K562 (cell line): Measurements from ENCODE around the gene GABBR1. TPM values are rescaled to one million over a fixed set of nuclear protein-coding genes. Genes with fewer than 3 reads are reported as not detected.

Experiments used
- ATAC-seq: fragments of 200-7000 bp; cut with Tn5 transposase; 3 replicates; pipeline ENCODE4 v1.9.1; 2020; ENCODE audit warnings: moderate library complexity
- BruUV-seq: library from RNA; stranded (reverse); fragments of 400-500 nt; replicated peaks from 2 replicates; lab custom pipeline; 2021; lab: Mats Ljungman, UMichigan
- CTCF ChIA-PET: fragments of 300-600 bp; formaldehyde crosslinking; extraction: SDS; loops from one replicate; lab custom pipeline; 2021; ENCODE audit warnings: low intra/inter-chr PET ratio; lab: Yijun Ruan, JAX
- POLR2A ChIA-PET: fragments of 300-600, 350-650 bp; sonication (Branson Sonifier 250); formaldehyde crosslinking; extraction: SDS; loops from one replicate; lab custom pipeline; 2021; ENCODE audit warnings: antibody characterized with exemption, inconsistent platforms; lab: Yijun Ruan, JAX
- DNase-seq, 4 experiments: peaks; one replicate each; pipeline versions ENCODE4 v3.0.0 to v3.0.0-alpha.2; 2011 to 2018; ENCODE audit warnings: low spot score in 3 of 4, mixed read lengths in 3 of 4; ENCODE audit errors: extremely low read depth in 1 of 4
- FAIRE-seq: peaks from 2 replicates; lab custom pipeline; 2011; peaks lifted over from hg19 to GRCh38; lab: Jason Lieb, UNC
- H2AFZ ChIP-seq: 2 replicates; pipeline ENCODE4 v1.6.0; 2011; ENCODE audit warnings: low read depth, low read length, control low read depth, inconsistent platforms
- H3K27ac ChIP-seq: fragments of 200-600 bp; 3 replicates; pipeline ENCODE4 v1.8.0; 2011; ENCODE audit warnings: low read depth, mild to moderate bottlenecking, control low read depth, inconsistent platforms, low read length, moderate library complexity, mixed read lengths; ENCODE audit errors: extremely low read depth
- H3K27me3 ChIP-seq, 2 experiments: fragments of 300-600 bp in 1 of 2; 2 replicates in 1 of 2; 3 replicates in 1 of 2; pipeline versions ENCODE4 v1.6.0 to v1.8.0; 2011; ENCODE audit warnings: inconsistent platforms in 2 of 2, low read length in 2 of 2, mild to moderate bottlenecking in 1 of 2, mixed read lengths in 1 of 2, moderate library complexity in 1 of 2; ENCODE audit not compliant: control insufficient read depth in 2 of 2, insufficient read depth in 2 of 2
- H3K36me3 ChIP-seq: fragments of 300-600 bp; 3 replicates; pipeline ENCODE4 v1.8.0; 2011; ENCODE audit warnings: mild to moderate bottlenecking, low read length, inconsistent platforms; ENCODE audit not compliant: control insufficient read depth, insufficient read depth
- H3K4me1 ChIP-seq, 2 experiments: fragments of 200-600 bp in 1 of 2; replicated peaks in 1 of 2; 2 replicates in 1 of 2; 3 replicates in 1 of 2; pipeline versions ENCODE4 v1.5.1 to v1.8.0; 2011; ENCODE audit warnings: inconsistent platforms in 2 of 2, low read length in 2 of 2, mild to moderate bottlenecking in 1 of 2, mixed read lengths in 1 of 2, moderate library complexity in 1 of 2; ENCODE audit not compliant: control insufficient read depth in 2 of 2, insufficient read depth in 2 of 2
- H3K4me2 ChIP-seq: 2 replicates; pipeline ENCODE4 v1.6.1; 2011; ENCODE audit warnings: low read length, control low read depth, inconsistent platforms, mixed read lengths; ENCODE audit not compliant: insufficient read depth
- H3K4me3 ChIP-seq: fragments of 200-600 bp; sonication (generic), shearing (Covaris generic); 2 replicates; pipeline ENCODE4 v1.5.1; 2016; ENCODE audit warnings: control low read depth, inconsistent platforms
- H3K79me2 ChIP-seq: fragments of 200-600 bp; 3 replicates; pipeline ENCODE4 v1.8.0; 2011; ENCODE audit warnings: low read length, inconsistent platforms; ENCODE audit not compliant: control insufficient read depth, insufficient read depth
- H3K9ac ChIP-seq, 2 experiments: 2 replicates each; pipeline versions ENCODE4 v1.6.0 to v1.6.1; 2011; ENCODE audit warnings: low read depth in 2 of 2, low read length in 2 of 2, control low read depth in 1 of 2, inconsistent platforms in 1 of 2, mild to moderate bottlenecking in 1 of 2, mixed read lengths in 1 of 2; ENCODE audit not compliant: insufficient read depth in 1 of 2
- H3K9me1 ChIP-seq: one replicate; pipeline ENCODE4 v1.6.0; 2011; ENCODE audit warnings: inconsistent platforms, mild to moderate bottlenecking, low read length, moderate library complexity; ENCODE audit not compliant: control insufficient read depth, insufficient read depth
- H3K9me3 ChIP-seq: replicated peaks from 2 replicates; pipeline ENCODE4 v1.5.1; 2011; ENCODE audit warnings: low read depth, low read length, inconsistent platforms; ENCODE audit not compliant: control insufficient read depth, insufficient read depth
- H4K20me1 ChIP-seq: replicated peaks from 2 replicates; pipeline ENCODE4 v1.6.1; 2011; ENCODE audit warnings: low read length, inconsistent platforms, mixed read lengths; ENCODE audit not compliant: control insufficient read depth, insufficient read depth
- BHLHE40 ChIP-seq: IDR thresholded peaks from 2 replicates; pipeline ENCODE4 v1.6.1; 2011; ENCODE audit warnings: low read length, improper control_type of control experiment
- MAFG ChIP-seq: fragments of 450-650 bp; conservative IDR thresholded peaks from 2 replicates; pipeline ENCODE4 v1.6.1; 2016; ENCODE audit warnings: missing genetic modification characterization, missing compliant biosample characterization
- MEIS2 ChIP-seq: fragments of 450-650 bp; IDR thresholded peaks from 2 replicates; pipeline ENCODE4 v1.6.1; 2014; ENCODE audit warnings: mild to moderate bottlenecking; ENCODE audit not compliant: partially characterized antibody
- PRPF4 ChIP-seq: fragments of 200-400 bp; formaldehyde crosslinking; IDR thresholded peaks from one replicate; pipeline ENCODE4 v1.6.1; 2017; ENCODE audit warnings: low read length, low read depth, mild to moderate bottlenecking; ENCODE audit not compliant: insufficient read depth, poor library complexity, severe bottlenecking
- RAD21 ChIP-seq, 2 experiments: fragments of 250-450 bp in 1 of 2; fragments of 450-650 bp in 1 of 2; sonication (Bioruptor Pico) in 1 of 2; formaldehyde crosslinking in 1 of 2; IDR thresholded peaks in 1 of 2; conservative IDR thresholded peaks in 1 of 2; 2 replicates each; pipeline versions ENCODE4 v1.4.0 to v1.8.0; 2020 to 2022; ENCODE audit warnings: mild to moderate bottlenecking in 2 of 2, moderate library complexity in 1 of 2
- SMC3 ChIP-seq: conservative IDR thresholded peaks from 2 replicates; pipeline ENCODE4 v1.6.1; 2011; ENCODE audit warnings: low read depth, low read length, improper control_type of control experiment; ENCODE audit not compliant: insufficient read depth
- SNIP1 ChIP-seq: fragments of 450-650 bp; IDR thresholded peaks from 2 replicates; pipeline ENCODE4 v1.7.1; 2017; ENCODE audit warnings: low read depth, mild to moderate bottlenecking
- SRSF1 ChIP-seq: fragments of 200-400 bp; formaldehyde crosslinking; IDR thresholded peaks from 2 replicates; pipeline ENCODE4 v1.6.1; 2017; ENCODE audit warnings: mild to moderate bottlenecking, low read depth, low read length, moderate library complexity
- ZKSCAN3 ChIP-seq: fragments of 250-450 bp; sonication (Bioruptor Pico); IDR thresholded peaks from 2 replicates; pipeline ENCODE4 v1.4.0; 2020
- ZNF655 ChIP-seq: fragments of 250-450 bp; sonication (Bioruptor Pico); IDR thresholded peaks from 2 replicates; pipeline ENCODE4 v1.5.0; 2021
- WGBS: fragments of 100-300 bp; shearing (Covaris generic); methylation state at CpG from one replicate; pipeline ENCODE4 v1.1.6; 2016; ENCODE audit warnings: low coverage, mixed read lengths; ENCODE audit not compliant: insufficient coverage; ENCODE audit errors: missing lambda C conversion rate; 5-methylcytosine and 5-hydroxymethylcytosine counted together
- in situ Hi-C: fragments of 300-500 bp; cut with MboI; formaldehyde crosslinking; loops from 4 replicates; pipeline ENCODE4 v1.15.0; 2018; ENCODE audit warnings: inconsistent platforms, mixed read lengths
- intact Hi-C: fragments of 100-400 bp; cut with micrococcal nuclease; formaldehyde crosslinking; loops from 2 replicates; pipeline ENCODE4 v1.14.2; 2022
- polyA plus RNA-seq, 8 experiments: library from polyadenylated mRNA; depleted of rRNA in 4 of 8; stranded (reverse) in 5 of 8; unstranded in 3 of 8; fragments of >200 nt; fragmentation: Nextera tagmentation in 2 of 8; fragmentation: Illumina TruSeq in 1 of 8; extraction: Ambion mirVana in 2 of 8; extraction: Trizol in 1 of 8; gene quantifications; 2 replicates each; pipeline versions ENCODE4 v1.2.1 to v1.2.3, GENCODE V29; 2011 to 2014; ENCODE audit warnings: inconsistent platforms in 1 of 8, missing spikeins in 1 of 8
- total RNA-seq, 7 experiments: library from RNA; depleted of rRNA in 6 of 7; stranded (reverse); fragments of >200 nt in 6 of 7; fragmentation: Illumina TruSeq in 2 of 7; extraction: Trizol in 2 of 7; gene quantifications; 2 replicates each; pipeline versions ENCODE4 v1.2.1 to v1.2.3, GENCODE V29; 2011 to 2021; ENCODE audit warnings: low replicate concordance in 1 of 7
- TF ChIP-seq, protein P1 (sequence below), 3 experiments: IDR thresholded peaks in 2 of 3; conservative IDR thresholded peaks in 1 of 3; 2 replicates each; pipeline ENCODE4 v1.5.1; 2011 to 2012; ENCODE audit warnings: low read length in 3 of 3, mild to moderate bottlenecking in 3 of 3, control low read depth in 2 of 3, improper control_type of control experiment in 1 of 3, inconsistent platforms in 1 of 3, low read depth in 1 of 3, mixed read lengths in 1 of 3, moderate library complexity in 1 of 3; ENCODE audit not compliant: insufficient read depth in 2 of 3

The GABBR1 gene
- total and polyA plus RNA-seq, 9 of the 15 experiments (the other 6 are each of a cell fraction or from before 2014, with no cell fraction given), result 2.2 to 48.3 (median 20.8) TPM

GRCh38 chr6:29510746-29511300, 122.2 kb downstream of the GABBR1 start (continued):
- TF ChIP-seq PRPF4, result no peak
- TF ChIP-seq SNIP1, result no peak
- TF ChIP-seq SRSF1, result no peak
- no peak for TF ChIP-seq ZNF655 (CRISPR knock-in tag)

- ChIA-PET CTCF (no interaction called here), POLR2A (no interaction called here)
- ATAC-seq (peak; percentile 80), FAIRE-seq (peak; percentile 35), DNase-seq (peak in 3 of 4 experiments; percentile 29 to 41 (median 34))
- Histone ChIP-seq H3K9ac (no peak overlapping the region), H3K27ac (no peak overlapping the region), H3K9me1 (no peaks in the 10 kb centered on the region), H3K9me3 (no peaks in the 10 kb centered on the region), H3K79me2 (no peaks in the 10 kb centered on the region), H3K4me2 (no peak overlapping the region), H2AFZ (no peak overlapping the region), H3K4me3 (no peak overlapping the region), H4K20me1 (no peaks in the 10 kb centered on the region), H3K27me3 (peaks cover 9 to 53% of the 10 kb centered on the region in 2 experiments), H3K4me1 (no peaks in the 10 kb centered on the region), H3K36me3 (no peaks in the 10 kb centered on the region)
- WGBS, result 1% methylated on average over 4 of the region's 4 CpGs
- BruUV-seq, result no TSS peak
- intact Hi-C loops (no loop called here), in situ Hi-C loops (no loop called here)
- TF ChIP-seq MEIS2 (no peak), SMC3 (0 out of 2 replicates have a peak, but pooled peaks have one; percentile 6), ZKSCAN3 (no peak), RAD21 (CRISPR knock-in tag; conservative IDR thresholded peaks at IDR 0.05 in 1 of 2, IDR thresholded peaks at IDR 0.05 in 1 of 2) (peak; percentile 46 to 68), MAFG (no peak), BHLHE40 (peak; percentile 79)
- TF ChIP-seq, protein P1, sequence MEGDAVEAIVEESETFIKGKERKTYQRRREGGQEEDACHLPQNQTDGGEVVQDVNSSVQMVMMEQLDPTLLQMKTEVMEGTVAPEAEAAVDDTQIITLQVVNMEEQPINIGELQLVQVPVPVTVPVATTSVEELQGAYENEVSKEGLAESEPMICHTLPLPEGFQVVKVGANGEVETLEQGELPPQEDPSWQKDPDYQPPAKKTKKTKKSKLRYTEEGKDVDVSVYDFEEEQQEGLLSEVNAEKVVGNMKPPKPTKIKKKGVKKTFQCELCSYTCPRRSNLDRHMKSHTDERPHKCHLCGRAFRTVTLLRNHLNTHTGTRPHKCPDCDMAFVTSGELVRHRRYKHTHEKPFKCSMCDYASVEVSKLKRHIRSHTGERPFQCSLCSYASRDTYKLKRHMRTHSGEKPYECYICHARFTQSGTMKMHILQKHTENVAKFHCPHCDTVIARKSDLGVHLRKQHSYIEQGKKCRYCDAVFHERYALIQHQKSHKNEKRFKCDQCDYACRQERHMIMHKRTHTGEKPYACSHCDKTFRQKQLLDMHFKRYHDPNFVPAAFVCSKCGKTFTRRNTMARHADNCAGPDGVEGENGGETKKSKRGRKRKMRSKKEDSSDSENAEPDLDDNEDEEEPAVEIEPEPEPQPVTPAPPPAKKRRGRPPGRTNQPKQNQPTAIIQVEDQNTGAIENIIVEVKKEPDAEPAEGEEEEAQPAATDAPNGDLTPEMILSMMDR (IDR thresholded peaks at IDR 0.05 in 2 of 3, conservative IDR thresholded peaks at IDR 0.05 in 1 of 3; ENCODE audit: insufficient read depth in 2 of 3, low read depth in 1 of 3, low read length in 3 of 3), result peak; percentile 23 to 37 (median 35); a peak in 3 of 6 replicates
Observed at GRCh38 chr6:29510202-29510601, 122.8 kb downstream of the GABBR1 start.
